Measurements from ENCODE around the gene PLXNC1. TPM values are rescaled to one million over a fixed set of nuclear protein-coding genes. Genes with fewer than 3 reads are reported as not detected.

The PLXNC1 gene
- total and polyA plus RNA-seq, 2 of the 8 experiments (the other 6 are each of a cell fraction or from before 2014, with no cell fraction given), result 0.83 to 2.0 TPM

DNA sequence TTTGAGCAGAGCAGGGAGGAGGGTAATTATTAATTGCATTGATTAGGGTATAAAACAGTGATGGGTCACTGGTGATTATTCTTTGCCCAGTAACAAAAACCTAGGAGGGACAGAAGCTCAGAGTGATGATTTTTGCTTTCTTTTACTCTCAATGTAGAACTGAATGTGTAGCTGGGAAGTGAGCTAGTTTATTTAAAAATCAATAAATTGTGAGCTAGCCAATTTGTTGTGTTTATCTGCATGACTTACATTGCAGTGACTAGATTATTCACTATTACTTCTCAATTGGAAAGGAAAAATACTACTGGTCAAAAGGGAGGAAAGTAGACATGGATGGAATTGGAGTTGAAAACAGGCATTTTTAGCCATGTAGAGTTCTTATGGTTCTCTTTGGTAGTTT, 107.1 kb downstream of the PLXNC1 start:
- H3K27ac ChIP-seq (ENCODE audit: low read depth, low read length), result no peak overlapping the region
- H3K4ac ChIP-seq (replicated peaks; ENCODE audit: insufficient read length, low read depth, low read length), result no peak overlapping the region
- H3K14ac ChIP-seq (ENCODE audit: insufficient read length), result no peak overlapping the region
- no peaks in the 10 kb centered on the region for H3K27me3 ChIP-seq (replicated peaks in 1 of 4; ENCODE audit: control insufficient read depth in 3 of 4, extremely low read depth in 1 of 4, insufficient read depth in 3 of 4, low read length in 3 of 4)
- H3K36me3 ChIP-seq (ENCODE audit: control insufficient read depth in 2 of 4, insufficient read depth in 4 of 4, low read length in 3 of 4), result no peaks in the 10 kb centered on the region; a peak in 1 of 8 replicates
- no peak for DNase-seq (ENCODE audit: low read depth in 1 of 2, low spot score in 2 of 2)
- no peaks in the 10 kb centered on the region for H4K20me1 ChIP-seq (replicated peaks in 1 of 2; ENCODE audit: control insufficient read depth in 1 of 2, insufficient read depth in 2 of 2, low read length in 2 of 2)
- H3K79me1 ChIP-seq (ENCODE audit: low read depth, low read length), result no peaks in the 10 kb centered on the region
- H3K9ac ChIP-seq (replicated peaks in 1 of 4; ENCODE audit: extremely low read depth in 1 of 4, low read depth in 3 of 4, low read length in 3 of 4), result no peak overlapping the region
- H4K5ac ChIP-seq (ENCODE audit: insufficient read length, low read depth, low read length), result no peak overlapping the region
- no peaks in the 10 kb centered on the region for H3K9me3 ChIP-seq (ENCODE audit: insufficient read depth in 2 of 2, low read depth in 1 of 2, low read length in 1 of 2)
- no peak overlapping the region for H4K8ac ChIP-seq (ENCODE audit: extremely low read depth, insufficient read depth, low read length)
- no peak overlapping the region for H3K4me3 ChIP-seq (ENCODE audit: extremely low read depth in 1 of 4, insufficient read depth in 2 of 4, low read depth in 3 of 4, low read length in 4 of 4)
- H3K23me2 ChIP-seq (ENCODE audit: low read depth, low read length), result no peaks in the 10 kb centered on the region
- no peak overlapping the region for H2AFZ ChIP-seq (ENCODE audit: low read length)
- H3K4me2 ChIP-seq (ENCODE audit: insufficient read depth in 1 of 2, low read depth in 2 of 2, low read length in 2 of 2), result no peak overlapping the region
- H3K4me1 ChIP-seq (replicated peaks in 1 of 4; ENCODE audit: control insufficient read depth in 3 of 4, insufficient read depth in 4 of 4, low read length in 3 of 4), result peaks cover under 1 to 8% (median 1%) of the 10 kb centered on the region in 4 experiments; a peak in 6 of 7 replicates
- H3K79me2 ChIP-seq (ENCODE audit: control insufficient read depth in 1 of 2, insufficient read depth in 2 of 2, low read length in 2 of 2), result no peaks in the 10 kb centered on the region
- H2BK15ac ChIP-seq (ENCODE audit: low read length), result no peak overlapping the region
- no peak overlapping the region for H3K56ac ChIP-seq (replicated peaks; ENCODE audit: insufficient read length, low read depth, low read length)
- CTCF ChIA-PET (ENCODE audit: partially characterized antibody), result interaction anchor here (0.5 to 2.0 kb wide), 6 partner anchors 15 to 295 kb away, joined by 3 to 5 read pairs (median 4); no protein-coding TSS in a partner anchor
- no peak overlapping the region for H4K91ac ChIP-seq (replicated peaks; ENCODE audit: insufficient read length, low read length)
- H3K23ac ChIP-seq (ENCODE audit: insufficient read length), result no peak overlapping the region
- H2BK5ac ChIP-seq (ENCODE audit: low read depth, low read length), result no peak overlapping the region
- H2AK5ac ChIP-seq (ENCODE audit: low read depth, low read length), result no peak overlapping the region; the same call in 1 of the 2 replicates
- no peak overlapping the region for H2BK20ac ChIP-seq (ENCODE audit: low read length)
- H2BK12ac ChIP-seq (ENCODE audit: low read depth, low read length), result no peak overlapping the region
- no peak for TF ChIP-seq CBX5 (IDR thresholded peaks at IDR 0.05; ENCODE audit: low read depth, low read length)
- TF ChIP-seq SIRT6 (IDR thresholded peaks at IDR 0.05; ENCODE audit: low read length), result no peak
- TF ChIP-seq GABPA (IDR thresholded peaks at IDR 0.05; ENCODE audit: borderline replicate concordance, insufficient read depth, low read length), result no peak
- no peak for TF ChIP-seq RBBP5 (IDR thresholded peaks at IDR 0.05; ENCODE audit: borderline replicate concordance, low read depth, low read length)
- TF ChIP-seq CTBP2 (IDR thresholded peaks at IDR 0.05; ENCODE audit: borderline replicate concordance, insufficient read depth, insufficient read length, low read length), result no peak
- FAIRE-seq, result no peak
- H2BK120ac ChIP-seq (replicated peaks; ENCODE audit: low read depth, low read length), result no peak overlapping the region
- POLR2A ChIA-PET (ENCODE audit: partially characterized antibody), result interaction anchor here (1.5 kb wide), 1 partner anchor 11 kb away, joined by 5 read pairs; no protein-coding TSS in a partner anchor
- no peak overlapping the region for H3K18ac ChIP-seq (ENCODE audit: extremely low read depth, low read length)
